Adrenal gland (tissue), 12 donors: ENCODE measurements around the gene TBL1XR1. TPM values are rescaled to one million over a fixed set of nuclear protein-coding genes. Genes with fewer than 3 reads are reported as not detected.

Experiments
- DNase-seq, 7 donors: peaks; one replicate each; pipeline ENCODE4 v3.0.0-alpha.2; 2019 to 2020
- H3K27ac ChIP-seq, 5 donors: fragments of 200-600 bp; sonication (generic) in 4 of 5; 1 replicate in 3 of 5; 2 replicates in 2 of 5; pipeline versions ENCODE4 v1.5.1 to v1.8.0; 2016 to 2020; ENCODE audit warnings: mild to moderate bottlenecking in 1 of 5
- H3K27me3 ChIP-seq: fragments of 200-600 bp; 2 replicates; pipeline ENCODE4 v1.8.0; 2021
- H3K36me3 ChIP-seq, 2 donors: fragments of 200-600 bp; replicated peaks in 1 of 2; 1 replicate in 1 of 2; 2 replicates in 1 of 2; pipeline versions ENCODE4 v1.5.1 to v1.8.0; 2018 to 2022
- H3K4me1 ChIP-seq, 2 donors: fragments of 200-600 bp; replicated peaks in 1 of 2; 1 replicate in 1 of 2; 2 replicates in 1 of 2; pipeline versions ENCODE4 v1.5.1 to v1.8.0; 2018 to 2021
- H3K4me3 ChIP-seq, 4 donors: fragments of 200-600 bp; sonication (generic) in 3 of 4; one replicate each; pipeline ENCODE4 v1.5.1; 2016 to 2018
- H3K9me3 ChIP-seq, 3 donors: fragments of 200-600 bp; sonication (generic) in 1 of 3; replicated peaks in 1 of 3; 1 replicate in 2 of 3; 2 replicates in 1 of 3; pipeline versions ENCODE4 v1.5.1 to v1.8.0; 2016 to 2021
- POLR2A ChIP-seq, 2 donors: fragments of 450-650 bp; IDR thresholded peaks; one replicate each; pipeline ENCODE4 v1.6.1; 2017; ENCODE audit warnings: antibody characterized with exemption in 2 of 2, mild to moderate bottlenecking in 2 of 2, moderate library complexity in 1 of 2
- WGBS, 4 donors: extraction: QIAGEN DNeasy Blood & Tissue Kit in 2 of 4; methylation state at CpG; one replicate each; pipeline versions ENCODE4 v1.1.5 to v1.1.7; 2013 to 2017; 5-methylcytosine and 5-hydroxymethylcytosine counted together
- intact Hi-C, 2 donors: fragments of 100-400 bp; cut with DNase I; formaldehyde crosslinking; loops; one replicate each; pipeline versions ENCODE4 v1.14.1 to v1.15.0; 2022 to 2023
- polyA plus RNA-seq, 3 donors: library from polyadenylated mRNA; stranded (reverse); fragments of 200-250 nt in 2 of 3; fragments of 350-450 nt in 1 of 3; fragmentation: Illumina TruSeq in 1 of 3; extraction: RNeasy Lipid Tissue Mini Kit (QIAGEN cat#74804) in 1 of 3; gene quantifications; one replicate each; pipeline ENCODE4 v1.2.3, GENCODE V29; 2013 to 2014
- total RNA-seq, 9 donors: library from RNA; depleted of rRNA in 4 of 9; stranded (reverse); fragments of >200 nt in 4 of 9; fragments of 120-200 nt in 1 of 9; fragmentation: NEBNext Ultra II Directional in 1 of 9; extraction: Animal tissue kit (Norgen Biotek cat#: 25700) in 1 of 9; gene quantifications; one replicate each; pipeline versions ENCODE4 v1.1.0 to v1.2.4, GENCODE V29; 2013 to 2023
- TF ChIP-seq, protein P1 (sequence below), 6 experiments: fragments of 450-650 bp in 4 of 6; fragments of 200-600 bp in 2 of 6; sonication (generic) in 1 of 6; IDR thresholded peaks; 1 replicate in 5 of 6; 2 replicates in 1 of 6; pipeline versions ENCODE4 v1.5.1 to v1.8.0; 2016 to 2021; ENCODE audit warnings: antibody characterized with exemption in 6 of 6, mild to moderate bottlenecking in 2 of 6, moderate library complexity in 1 of 6
- donor health status: healthy with polysubstance abuse.
- donor health status: Bipolar disorder and iron deficiency.
- donor health status: DM: yes; HTN: yes; CAD: no.
- donor health status: DM: no; HTN: no; CAD: no.
- donor health status: DM: no; HTN: no; CAD: no.
- donor health status: DM: yes; HTN: yes; CAD: no.

Gene TBL1XR1
- total and polyA plus RNA-seq, 12 donors = 17.5 to 258 (median 93.6) TPM

DNA sequence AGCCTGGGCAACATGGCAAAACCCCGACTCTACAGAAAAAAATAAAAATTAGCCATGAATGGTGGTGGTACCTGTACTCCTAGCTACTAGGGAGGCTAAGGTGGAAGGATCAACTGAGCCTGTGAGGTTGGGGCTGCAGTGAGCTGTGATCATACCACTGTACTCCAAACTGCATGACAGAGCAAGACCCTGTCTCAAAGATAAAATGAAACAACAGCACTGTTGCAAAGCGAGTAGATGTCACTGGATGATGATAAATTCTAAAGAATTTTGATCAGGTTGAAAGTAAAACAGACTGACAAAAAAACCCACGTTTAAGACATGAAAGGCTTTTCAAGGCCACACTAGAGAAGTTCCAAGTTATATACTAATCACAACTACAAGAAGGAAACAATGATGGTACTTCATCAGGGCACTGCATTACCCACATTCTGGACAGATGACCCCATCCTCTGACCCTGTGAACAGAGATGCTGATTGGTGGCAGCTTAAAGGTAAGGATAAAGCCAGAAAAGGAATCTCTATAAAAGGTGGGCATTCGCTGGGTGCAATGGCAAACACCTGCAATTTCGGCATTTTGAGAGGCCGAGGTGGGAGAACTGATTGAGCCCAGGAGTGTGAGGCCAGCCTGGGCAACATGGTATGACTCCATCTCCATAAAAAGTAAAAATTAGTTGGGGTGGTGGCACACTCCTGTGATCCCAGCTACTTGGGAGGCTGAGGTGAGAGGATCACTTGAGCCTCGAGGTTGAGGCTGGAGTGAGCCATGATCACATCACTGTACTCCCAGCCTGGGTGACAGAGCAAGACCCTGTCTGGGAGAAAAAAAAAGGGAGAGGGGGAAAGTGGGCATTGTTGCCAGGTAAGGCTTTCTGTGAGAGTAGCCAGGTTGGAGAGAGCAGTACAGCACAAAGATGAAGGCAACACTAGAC, 59.2 kb downstream of the TBL1XR1 start:
- intact Hi-C loops = no loop called here
- Histone ChIP-seq H3K9me3 (no peaks in the 10 kb centered on the region), H3K4me1 (peaks cover 6 to 42% of the 10 kb centered on the region in 2 donors), H3K4me3 (no peak overlapping the region), H3K36me3 (no peaks in the 10 kb centered on the region), H3K27ac (no peak overlapping the region), H3K27me3 (no peaks in the 10 kb centered on the region)
- 78 to 82% (median 81%) methylated on average over 7 of the region's 7 CpGs for WGBS, 4 donors
- no peak for DNase-seq
- TF ChIP-seq, protein P1, sequence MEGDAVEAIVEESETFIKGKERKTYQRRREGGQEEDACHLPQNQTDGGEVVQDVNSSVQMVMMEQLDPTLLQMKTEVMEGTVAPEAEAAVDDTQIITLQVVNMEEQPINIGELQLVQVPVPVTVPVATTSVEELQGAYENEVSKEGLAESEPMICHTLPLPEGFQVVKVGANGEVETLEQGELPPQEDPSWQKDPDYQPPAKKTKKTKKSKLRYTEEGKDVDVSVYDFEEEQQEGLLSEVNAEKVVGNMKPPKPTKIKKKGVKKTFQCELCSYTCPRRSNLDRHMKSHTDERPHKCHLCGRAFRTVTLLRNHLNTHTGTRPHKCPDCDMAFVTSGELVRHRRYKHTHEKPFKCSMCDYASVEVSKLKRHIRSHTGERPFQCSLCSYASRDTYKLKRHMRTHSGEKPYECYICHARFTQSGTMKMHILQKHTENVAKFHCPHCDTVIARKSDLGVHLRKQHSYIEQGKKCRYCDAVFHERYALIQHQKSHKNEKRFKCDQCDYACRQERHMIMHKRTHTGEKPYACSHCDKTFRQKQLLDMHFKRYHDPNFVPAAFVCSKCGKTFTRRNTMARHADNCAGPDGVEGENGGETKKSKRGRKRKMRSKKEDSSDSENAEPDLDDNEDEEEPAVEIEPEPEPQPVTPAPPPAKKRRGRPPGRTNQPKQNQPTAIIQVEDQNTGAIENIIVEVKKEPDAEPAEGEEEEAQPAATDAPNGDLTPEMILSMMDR (IDR thresholded peaks at IDR 0.05) = no peak
- no peak for TF ChIP-seq POLR2A (IDR thresholded peaks at IDR 0.05)

DNA sequence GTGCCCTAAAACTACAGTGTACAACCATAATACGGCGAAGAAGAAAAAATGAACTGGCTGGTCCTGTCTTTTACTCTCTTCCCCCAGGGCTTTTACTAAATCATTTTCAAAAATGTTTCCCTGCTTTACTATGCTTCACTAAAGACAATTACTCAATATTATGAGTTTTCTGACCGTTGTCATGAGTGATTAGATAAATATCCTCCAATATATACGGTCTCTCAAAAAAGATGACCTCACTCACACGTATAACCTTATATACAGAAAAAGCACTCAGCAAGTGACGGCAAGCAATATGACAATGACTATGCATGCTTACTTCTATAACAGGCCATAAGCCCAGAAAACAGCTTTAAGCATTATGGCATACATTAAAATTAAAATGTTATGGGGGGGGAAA, 60.5 kb downstream of the TBL1XR1 start:
- H3K4me3 ChIP-seq = no peak overlapping the region
- H3K4me1 ChIP-seq = peaks cover 6 to 30% of the 10 kb centered on the region in 2 donors
- 73 to 89% (median 85%) methylated on average over 6 of the region's 6 CpGs for WGBS, 4 donors
- TF ChIP-seq, protein P1 (IDR thresholded peaks at IDR 0.05) = no peak
- TF ChIP-seq POLR2A (IDR thresholded peaks at IDR 0.05) = no peak
- intact Hi-C loops = no loop called here
- no peak for DNase-seq
- no peaks in the 10 kb centered on the region for H3K9me3 ChIP-seq
- H3K27ac ChIP-seq = no peak overlapping the region
- no peaks in the 10 kb centered on the region for H3K27me3 ChIP-seq
- no peaks in the 10 kb centered on the region for H3K36me3 ChIP-seq

DNA sequence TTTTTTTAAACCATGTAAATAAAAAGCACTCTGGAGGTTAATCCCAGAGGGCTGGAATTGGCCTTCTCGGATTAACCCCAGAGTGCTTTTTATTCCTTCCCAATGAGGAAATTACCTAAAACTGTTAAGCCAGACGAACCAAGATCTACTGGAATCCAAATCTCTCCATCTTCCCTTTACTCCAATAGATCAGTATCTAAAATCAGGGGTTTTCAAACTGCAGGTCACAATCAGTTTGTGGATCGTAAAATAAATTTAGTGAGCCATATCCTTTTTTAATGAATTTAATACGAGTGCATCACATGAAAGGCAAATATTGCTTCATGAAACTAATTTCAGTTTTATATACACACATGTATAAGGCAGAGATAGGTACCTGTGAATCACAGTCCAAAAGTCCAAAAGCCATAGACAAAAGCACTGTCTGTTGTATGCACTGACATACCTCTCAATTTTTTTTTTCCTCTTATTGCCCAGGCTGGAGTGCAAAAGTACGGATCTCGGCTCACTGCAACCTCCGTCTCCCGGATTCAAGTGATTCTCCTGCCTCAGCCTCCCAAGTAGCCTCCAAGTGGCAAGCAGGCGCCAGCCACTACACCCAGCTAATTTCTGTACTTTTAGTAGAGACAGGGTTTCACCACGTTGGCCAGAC, 61.3 kb downstream of the TBL1XR1 start:
- TF ChIP-seq POLR2A (IDR thresholded peaks at IDR 0.05) = no peak
- TF ChIP-seq, protein P1 (IDR thresholded peaks at IDR 0.05) = no peak
- WGBS, 4 donors = 81 to 92% (median 87%) methylated on average over 9 to 10 of the region's 10 CpGs
- intact Hi-C loops = no loop called here
- Histone ChIP-seq H3K4me1 (peaks cover 6 to 27% of the 10 kb centered on the region in 2 donors), H3K27ac (no peak overlapping the region), H3K36me3 (no peaks in the 10 kb centered on the region), H3K9me3 (no peaks in the 10 kb centered on the region), H3K27me3 (no peaks in the 10 kb centered on the region), H3K4me3 (no peak overlapping the region)
- no peak for DNase-seq

DNA sequence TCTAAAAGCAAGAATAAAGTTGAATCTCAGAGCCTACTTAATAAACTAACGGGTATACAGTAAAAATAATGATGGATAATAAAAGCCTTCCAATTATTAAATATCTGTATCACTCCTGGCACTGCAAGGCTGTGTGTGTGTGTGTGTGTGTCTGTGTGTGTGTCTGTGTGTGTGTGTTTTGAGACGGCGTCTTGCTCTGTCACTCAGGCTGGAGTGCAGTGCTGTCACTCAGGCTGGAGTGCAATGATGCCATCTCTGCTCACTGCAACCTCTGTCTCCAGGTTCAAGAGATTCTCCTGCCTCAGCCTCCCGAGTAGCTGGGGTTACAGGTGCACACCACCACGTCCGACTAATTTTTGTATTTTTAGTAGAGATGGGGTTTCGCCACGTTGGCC, 62.5 kb downstream of the TBL1XR1 start:
- Histone ChIP-seq H3K36me3 (no peaks in the 10 kb centered on the region), H3K4me3 (no peak overlapping the region), H3K27me3 (no peaks in the 10 kb centered on the region), H3K9me3 (no peaks in the 10 kb centered on the region), H3K4me1 (peaks cover 6 to 27% of the 10 kb centered on the region in 2 donors), H3K27ac (no peak overlapping the region)
- WGBS, 4 donors = 85 to 100% (median 91%) methylated on average over 5 to 8 of the region's 8 CpGs
- intact Hi-C loops = no loop called here
- TF ChIP-seq POLR2A (IDR thresholded peaks at IDR 0.05) = no peak
- TF ChIP-seq, protein P1 (IDR thresholded peaks at IDR 0.05) = no peak
- DNase-seq = no peak
